ENCODE measurements around the gene RUFY4. TPM values are rescaled to one million over a fixed set of nuclear protein-coding genes. Genes with fewer than 3 reads are reported as not detected.

The RUFY4 gene
- total and polyA plus RNA-seq, 9 of the 15 experiments (the other 6 are each of a cell fraction or from before 2014, with no cell fraction given), result not detected

GRCh38 chr2:218031771-218032257, 37.2 kb upstream of the RUFY4 start (continued):
- TF ChIP-seq, protein P1, sequence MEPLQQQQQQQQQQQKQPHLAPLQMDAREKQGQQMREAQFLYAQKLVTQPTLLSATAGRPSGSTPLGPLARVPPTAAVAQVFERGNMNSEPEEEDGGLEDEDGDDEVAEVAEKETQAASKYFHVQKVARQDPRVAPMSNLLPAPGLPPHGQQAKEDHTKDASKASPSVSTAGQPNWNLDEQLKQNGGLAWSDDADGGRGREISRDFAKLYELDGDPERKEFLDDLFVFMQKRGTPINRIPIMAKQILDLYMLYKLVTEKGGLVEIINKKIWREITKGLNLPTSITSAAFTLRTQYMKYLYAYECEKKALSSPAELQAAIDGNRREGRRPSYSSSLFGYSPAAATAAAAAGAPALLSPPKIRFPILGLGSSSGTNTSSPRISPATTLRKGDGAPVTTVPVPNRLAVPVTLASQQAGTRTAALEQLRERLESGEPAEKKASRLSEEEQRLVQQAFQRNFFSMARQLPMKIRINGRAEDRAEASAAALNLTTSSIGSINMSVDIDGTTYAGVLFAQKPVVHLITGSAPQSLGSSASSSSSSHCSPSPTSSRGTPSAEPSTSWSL (CRISPR knock-in tag; IDR thresholded peaks at IDR 0.05; ENCODE audit: borderline replicate concordance), result no peak
- TF ChIP-seq ZFP36 (IDR thresholded peaks at IDR 0.05; ENCODE audit: low read depth, low read length, partially characterized antibody) (no peak), KAT8 (IDR thresholded peaks at IDR 0.05; ENCODE audit: low read depth) (no peak), PHF8 (IDR thresholded peaks at IDR 0.05; ENCODE audit: borderline replicate concordance, low read length) (no peak), ZNF780A (CRISPR knock-in tag; IDR thresholded peaks at IDR 0.05) (no peak), FOSL1 (tag; conservative IDR thresholded peaks at IDR 0.05) (no peak), ZNF184 (CRISPR knock-in tag; IDR thresholded peaks at IDR 0.05) (no peak), ARID4B (CRISPR knock-in tag; IDR thresholded peaks at IDR 0.05) (no peak), ZFPM2 (CRISPR knock-in tag; IDR thresholded peaks at IDR 0.05) (no peak), ZNF354B (CRISPR knock-in tag; IDR thresholded peaks at IDR 0.05) (no peak)
- TF ChIP-seq, protein P2, sequence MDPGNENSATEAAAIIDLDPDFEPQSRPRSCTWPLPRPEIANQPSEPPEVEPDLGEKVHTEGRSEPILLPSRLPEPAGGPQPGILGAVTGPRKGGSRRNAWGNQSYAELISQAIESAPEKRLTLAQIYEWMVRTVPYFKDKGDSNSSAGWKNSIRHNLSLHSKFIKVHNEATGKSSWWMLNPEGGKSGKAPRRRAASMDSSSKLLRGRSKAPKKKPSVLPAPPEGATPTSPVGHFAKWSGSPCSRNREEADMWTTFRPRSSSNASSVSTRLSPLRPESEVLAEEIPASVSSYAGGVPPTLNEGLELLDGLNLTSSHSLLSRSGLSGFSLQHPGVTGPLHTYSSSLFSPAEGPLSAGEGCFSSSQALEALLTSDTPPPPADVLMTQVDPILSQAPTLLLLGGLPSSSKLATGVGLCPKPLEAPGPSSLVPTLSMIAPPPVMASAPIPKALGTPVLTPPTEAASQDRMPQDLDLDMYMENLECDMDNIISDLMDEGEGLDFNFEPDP (CRISPR knock-in tag; IDR thresholded peaks at IDR 0.05), result no peak
- TF ChIP-seq, protein P3, sequence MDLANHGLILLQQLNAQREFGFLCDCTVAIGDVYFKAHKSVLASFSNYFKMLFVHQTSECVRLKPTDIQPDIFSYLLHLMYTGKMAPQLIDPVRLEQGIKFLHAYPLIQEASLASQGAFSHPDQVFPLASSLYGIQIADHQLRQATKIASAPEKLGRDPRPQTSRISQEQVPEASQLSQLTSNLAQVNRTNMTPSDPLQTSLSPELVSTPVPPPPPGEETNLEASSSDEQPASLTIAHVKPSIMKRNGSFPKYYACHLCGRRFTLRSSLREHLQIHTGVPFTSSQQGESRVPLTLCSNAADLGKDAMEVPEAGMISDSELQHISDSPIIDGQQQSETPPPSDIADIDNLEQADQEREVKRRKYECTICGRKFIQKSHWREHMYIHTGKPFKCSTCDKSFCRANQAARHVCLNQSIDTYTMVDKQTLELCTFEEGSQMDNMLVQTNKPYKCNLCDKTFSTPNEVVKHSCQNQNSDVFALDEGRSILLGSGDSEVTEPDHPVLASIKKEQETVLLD (IDR thresholded peaks at IDR 0.05), result no peak

Data from K562 (cell line).